ENCODE measurements around the gene CENPT. TPM values are rescaled to one million over a fixed set of nuclear protein-coding genes. Genes with fewer than 3 reads are reported as not detected.

CENPT gene
- total and polyA plus RNA-seq, 7 donors: 9.6 to 53.7 (median 38.2) TPM

- H3K27me3 ChIP-seq: no peaks in the 10 kb centered on the region
- no peak overlapping the region for H3K4me3 ChIP-seq
- intact Hi-C loops (cut with DNase I): loop anchor here (10.0 kb wide), 1 partner anchor 167 kb away; no protein-coding TSS in a partner anchor
- TF ChIP-seq POLR2AphosphoS5 (IDR thresholded peaks at IDR 0.05) (no peak), CTCF (IDR thresholded peaks at IDR 0.05) (no peak), POLR2A (IDR thresholded peaks at IDR 0.05) (no peak), EP300 (IDR thresholded peaks at IDR 0.05) (no peak)
- no peak for DNase-seq
- H3K27ac ChIP-seq: no peak overlapping the region
- no peaks in the 10 kb centered on the region for H3K36me3 ChIP-seq
- 59 to 69% methylated on average over 5 of the region's 5 CpGs for WGBS, 2 donors
- H3K9me3 ChIP-seq: no peaks in the 10 kb centered on the region
- no peaks in the 10 kb centered on the region for H3K4me1 ChIP-seq
These were observed 66.0 kb downstream of the CENPT start for GRCh38 chr16:67781565-67781921.

GRCh38 chr16:67780847-67781564, 66.5 kb downstream of the CENPT start:
- no peak overlapping the region for H3K27ac ChIP-seq
- WGBS, 2 donors: 65 to 83% methylated on average over 7 of the region's 7 CpGs
- intact Hi-C loops (cut with DNase I): loop anchor here (10.0 kb wide), 1 partner anchor 166 kb away; no protein-coding TSS in a partner anchor
- TF ChIP-seq POLR2AphosphoS5 (IDR thresholded peaks at IDR 0.05): no peak
- no peak for TF ChIP-seq POLR2A (IDR thresholded peaks at IDR 0.05)
- TF ChIP-seq EP300 (IDR thresholded peaks at IDR 0.05): no peak
- no peak for TF ChIP-seq CTCF (IDR thresholded peaks at IDR 0.05)
- H3K36me3 ChIP-seq: no peaks in the 10 kb centered on the region
- H3K4me3 ChIP-seq: no peak overlapping the region
- no peak for DNase-seq
- H3K9me3 ChIP-seq: no peaks in the 10 kb centered on the region
- no peaks in the 10 kb centered on the region for H3K4me1 ChIP-seq
- no peaks in the 10 kb centered on the region for H3K27me3 ChIP-seq

GRCh38 chr16:67779256-67780014, 68.1 kb downstream of the CENPT start:
- WGBS, 2 donors: 66 to 79% methylated on average over 5 of the region's 5 CpGs
- TF ChIP-seq POLR2AphosphoS5 (IDR thresholded peaks at IDR 0.05) (no peak), EP300 (IDR thresholded peaks at IDR 0.05) (no peak), CTCF (IDR thresholded peaks at IDR 0.05) (no peak), POLR2A (IDR thresholded peaks at IDR 0.05) (no peak)
- no peak for DNase-seq
- Histone ChIP-seq H3K9me3 (no peaks in the 10 kb centered on the region), H3K4me1 (peaks cover 0 to under 1% (median under 1%) of the 10 kb centered on the region in 4 donors), H3K27ac (no peak overlapping the region), H3K36me3 (no peaks in the 10 kb centered on the region), H3K4me3 (no peak overlapping the region), H3K27me3 (no peaks in the 10 kb centered on the region)
- intact Hi-C loops (cut with DNase I): loop anchor here (10.0 kb wide), 1 partner anchor 165 kb away; no protein-coding TSS in a partner anchor

Small RNAs within 50 kb of the gene (small RNA-seq; reads per million reads assigned to genes)
- 0 reads per million in 3 donors for gene AC040162.2
- 0 reads per million in 3 donors for gene NRN1L

Other genes starting within 250 kb of the CENPT start
- 1 to 10 TPM in 1 of 4 donors, under 1 TPM in 3; 0.36 to 1.5 (median 0.75) TPM for gene CARMIL2, start 202.5 kb downstream of the CENPT start, total RNA-seq
- 10 to 100 TPM in 1 of 3 donors, under 1 TPM in 1, not detected in 1; 0.23 to 20.7 TPM for gene CARMIL2, start 202.5 kb downstream of the CENPT start, polyA plus RNA-seq
- 10 to 100 TPM; 13.9 to 20.6 (median 18.7) TPM for gene ACD, start 187.4 kb downstream of the CENPT start, total RNA-seq
- 10 to 100 TPM in 1 of 3 donors, 1 to 10 TPM in 2; 7.4 to 19.3 (median 9.6) TPM for gene ACD, start 187.4 kb downstream of the CENPT start, polyA plus RNA-seq
- gene PARD6A, start 186.7 kb downstream of the CENPT start, total RNA-seq: 10 to 100 TPM; 12.8 to 16.6 (median 14.0) TPM
- 1 to 10 TPM; 4.2 to 8.3 (median 4.4) TPM for gene PARD6A, start 186.7 kb downstream of the CENPT start, polyA plus RNA-seq
- gene ENKD1, start 180.9 kb downstream of the CENPT start, total RNA-seq: 10 to 100 TPM; 21.0 to 27.0 (median 23.2) TPM
- gene ENKD1, start 180.9 kb downstream of the CENPT start, polyA plus RNA-seq: 10 to 100 TPM in 1 of 3 donors, 1 to 10 TPM in 2; 6.9 to 16.2 (median 9.0) TPM
- 10 to 100 TPM in 3 of 4 donors, 1 to 10 TPM in 1; 8.6 to 26.1 (median 21.9) TPM for gene C16orf86, start 180.9 kb downstream of the CENPT start, total RNA-seq
- 1 to 10 TPM in 2 of 3 donors, under 1 TPM in 1; 0.46 to 5.0 (median 1.8) TPM for gene C16orf86, start 180.9 kb downstream of the CENPT start, polyA plus RNA-seq
- gene GFOD2, start 128.4 kb downstream of the CENPT start, total RNA-seq: 10 to 100 TPM in 2 of 4 donors, 1 to 10 TPM in 2; 8.1 to 19.1 (median 11.1) TPM
- 10 to 100 TPM; 13.8 to 19.5 (median 15.5) TPM for gene GFOD2, start 128.4 kb downstream of the CENPT start, polyA plus RNA-seq
- 1 to 10 TPM; 7.1 to 10.0 (median 7.6) TPM for gene RANBP10, start 41.1 kb downstream of the CENPT start, total RNA-seq
- gene RANBP10, start 41.1 kb downstream of the CENPT start, polyA plus RNA-seq: 10 to 100 TPM in 1 of 3 donors, 1 to 10 TPM in 2; 4.2 to 15.5 (median 4.6) TPM
- 1 to 10 TPM; 1.1 to 2.9 (median 1.8) TPM for gene TSNAXIP1, start 40.8 kb downstream of the CENPT start, total RNA-seq
- under 1 TPM in 2 of 3 donors, not detected in 1; 0.60 to 0.92 TPM for gene TSNAXIP1, start 40.8 kb downstream of the CENPT start, polyA plus RNA-seq
- 10 to 100 TPM; 63.9 to 85.6 (median 75.2) TPM for gene THAP11, start 5.4 kb downstream of the CENPT start, total RNA-seq
- 10 to 100 TPM; 16.2 to 23.4 (median 20.8) TPM for gene THAP11, start 5.4 kb downstream of the CENPT start, polyA plus RNA-seq
- gene NUTF2, start 760 bp downstream of the CENPT start, total RNA-seq: 100 to 1,000 TPM in 1 of 4 donors, 10 to 100 TPM in 3; 50.8 to 106 (median 85.4) TPM
- 100 to 1,000 TPM in 1 of 3 donors, 10 to 100 TPM in 2; 93.8 to 115 (median 99.7) TPM for gene NUTF2, start 760 bp downstream of the CENPT start, polyA plus RNA-seq
- gene EDC4, start 25.4 kb upstream of the CENPT start, total RNA-seq: 10 to 100 TPM; 24.5 to 42.4 (median 32.2) TPM
- gene EDC4, start 25.4 kb upstream of the CENPT start, polyA plus RNA-seq: 10 to 100 TPM; 28.8 to 48.9 (median 42.3) TPM
- not detected for gene NRN1L, start 37.2 kb upstream of the CENPT start, total RNA-seq
- 1 to 10 TPM in 1 of 3 donors, not detected in 2; 1.1 TPM for gene NRN1L, start 37.2 kb upstream of the CENPT start, polyA plus RNA-seq
- gene PSKH1, start 45.6 kb upstream of the CENPT start, total RNA-seq: 10 to 100 TPM; 13.9 to 20.8 (median 17.2) TPM
- 10 to 100 TPM; 22.2 to 29.2 (median 26.8) TPM for gene PSKH1, start 45.6 kb upstream of the CENPT start, polyA plus RNA-seq
- gene CTRL, start 84.2 kb upstream of the CENPT start, total RNA-seq: 1 to 10 TPM in 1 of 4 donors, under 1 TPM in 2, not detected in 1; 0.71 to 1.7 (median 0.82) TPM
- gene CTRL, start 84.2 kb upstream of the CENPT start, polyA plus RNA-seq: 1 to 10 TPM in 1 of 3 donors, not detected in 2; 2.1 TPM
- gene PSMB10, start 89.2 kb upstream of the CENPT start, total RNA-seq: 10 to 100 TPM; 37.1 to 61.0 (median 42.5) TPM
- 100 to 1,000 TPM; 170 to 200 (median 183) TPM for gene PSMB10, start 89.2 kb upstream of the CENPT start, polyA plus RNA-seq
- gene LCAT, start 96.4 kb upstream of the CENPT start, total RNA-seq: 10 to 100 TPM; 10.4 to 31.0 (median 15.2) TPM
- 1 to 10 TPM in 2 of 3 donors, under 1 TPM in 1; 0.60 to 5.5 (median 1.6) TPM for gene LCAT, start 96.4 kb upstream of the CENPT start, polyA plus RNA-seq
- gene SLC12A4, start 120.9 kb upstream of the CENPT start, total RNA-seq: 10 to 100 TPM; 27.6 to 77.0 (median 45.6) TPM
- 10 to 100 TPM in 1 of 3 donors, 1 to 10 TPM in 2; 3.0 to 13.3 (median 3.2) TPM for gene SLC12A4, start 120.9 kb upstream of the CENPT start, polyA plus RNA-seq
- gene DPEP3, start 132.8 kb upstream of the CENPT start, total RNA-seq: under 1 TPM in 1 of 4 donors, not detected in 3; 0.27 TPM
- gene DPEP3, start 132.8 kb upstream of the CENPT start, polyA plus RNA-seq: under 1 TPM in 2 of 3 donors, not detected in 1; 0.09 to 0.46 TPM
- gene DPEP2, start 151.8 kb upstream of the CENPT start, total RNA-seq: 1 to 10 TPM; 2.1 to 3.9 (median 3.1) TPM
- gene DPEP2, start 151.8 kb upstream of the CENPT start, polyA plus RNA-seq: 10 to 100 TPM in 1 of 3 donors, 1 to 10 TPM in 1, under 1 TPM in 1; 0.69 to 11.9 (median 1.2) TPM
- not detected for gene DPEP2NB, start 168.2 kb upstream of the CENPT start, total RNA-seq
- not detected for gene DPEP2NB, start 168.2 kb upstream of the CENPT start, polyA plus RNA-seq
- 1 to 10 TPM; 5.0 to 6.9 (median 5.8) TPM for gene DDX28, start 175.5 kb upstream of the CENPT start, total RNA-seq
- 10 to 100 TPM in 1 of 3 donors, 1 to 10 TPM in 2; 3.0 to 12.8 (median 5.1) TPM for gene DDX28, start 175.5 kb upstream of the CENPT start, polyA plus RNA-seq
- gene DUS2, start 175.6 kb upstream of the CENPT start, total RNA-seq: 1 to 10 TPM; 3.6 to 7.3 (median 5.3) TPM
- 10 to 100 TPM in 1 of 3 donors, 1 to 10 TPM in 2; 6.6 to 17.3 (median 7.4) TPM for gene DUS2, start 175.6 kb upstream of the CENPT start, polyA plus RNA-seq
- 10 to 100 TPM; 42.8 to 52.2 (median 46.0) TPM for gene NFATC3, start 237.7 kb upstream of the CENPT start, total RNA-seq
- 10 to 100 TPM in 1 of 3 donors, 1 to 10 TPM in 2; 4.8 to 16.9 (median 6.0) TPM for gene NFATC3, start 237.7 kb upstream of the CENPT start, polyA plus RNA-seq